ENCODE measurements around the gene PYGB. TPM values are rescaled to one million over a fixed set of nuclear protein-coding genes. Genes with fewer than 3 reads are reported as not detected.
A peak's percentile ranks its signal among the peaks of the same experiment; 100 is the strongest.

The PYGB gene
- polyA plus RNA-seq (2013, experiment 1 of 2), result 31.3 TPM
- polyA plus RNA-seq (2013, experiment 2 of 2), result 32.4 TPM

GRCh38 chr20:25247956-25248785, at the start of gene PYGB:
Gene PYGB, plus strand, starts transcription at chr20:25248085. Its CDS starts 94 bp downstream, at chr20:25248179.
- H3K27me3 ChIP-seq (ENCODE audit: control insufficient read depth in 3 of 3, insufficient read depth in 3 of 3, low read depth in 1 of 3, low read length in 3 of 3), result peaks cover 0 to 13% (median 5%) of the 10 kb centered on the region in 3 experiments
- peak within 1 kb of the TSS; percentile 52 for H2BK12ac ChIP-seq (ENCODE audit: low read length)
- no peak within 1 kb of the TSS for H2BK15ac ChIP-seq (ENCODE audit: low read length)
- peak within 1 kb of the TSS; percentile 86 for H3K14ac ChIP-seq (ENCODE audit: low read length)
- no peak within 1 kb of the TSS for H3K4ac ChIP-seq (ENCODE audit: low read length)
- H3K9ac ChIP-seq (ENCODE audit: low read depth, low read length, poor library complexity), result peak within 1 kb of the TSS; percentile 98
- peaks cover 5% of the 10 kb centered on the region for H3K79me1 ChIP-seq (ENCODE audit: low read depth, low read length)
- H3K4me1 ChIP-seq (ENCODE audit: control insufficient read depth in 2 of 2, insufficient read depth in 1 of 2, low read depth in 1 of 2, low read length in 2 of 2), result peaks cover 19 to 29% of the 10 kb centered on the region in 2 donors
- peak within 1 kb of the TSS; percentile 97 for H2AFZ ChIP-seq (ENCODE audit: low read length)
- no peaks in the 10 kb centered on the region for H3K9me3 ChIP-seq (replicated peaks in 1 of 2; ENCODE audit: control insufficient read depth in 2 of 2, insufficient read depth in 1 of 2, low read depth in 1 of 2, low read length in 2 of 2)
- peak within 1 kb of the TSS; percentile 90 to 91 for H3K4me3 ChIP-seq (ENCODE audit: low read length in 2 of 2)
- peak within 1 kb of the TSS; percentile 20 for H2AK5ac ChIP-seq (ENCODE audit: low read depth, low read length)
- H2BK5ac ChIP-seq (ENCODE audit: low read length), result no peak within 1 kb of the TSS
- peak within 1 kb of the TSS; percentile 94 for H3K27ac ChIP-seq (replicated peaks; ENCODE audit: low read length)
- H3K18ac ChIP-seq (ENCODE audit: low read length), result peak within 1 kb of the TSS; percentile 98
- H3K23ac ChIP-seq (ENCODE audit: low read depth, low read length, poor library complexity), result peak within 1 kb of the TSS; percentile 99
- no CpG with 5 or more reads among the region's 113 CpGs for WGBS, 2 donors (ENCODE audit: extremely low coverage in 2 of 2, insufficient read length in 2 of 2, insufficient replicate concordance in 1 of 2)
- H3K4me2 ChIP-seq (ENCODE audit: insufficient read depth, low read length, poor library complexity, severe bottlenecking), result peak within 1 kb of the TSS; percentile 93
- DNase-seq (ENCODE audit: low spot score), result peak; percentile 82
- H3K36me3 ChIP-seq (replicated peaks in 1 of 2; ENCODE audit: control insufficient read depth in 2 of 2, insufficient read depth in 2 of 2, low read length in 2 of 2), result peaks cover 2 to 24% of the 10 kb centered on the region in 2 donors
- no peak within 1 kb of the TSS for H4K8ac ChIP-seq (ENCODE audit: low read depth, low read length)
- H2BK120ac ChIP-seq (ENCODE audit: low read depth, low read length), result no peak within 1 kb of the TSS
- H4K91ac ChIP-seq (ENCODE audit: low read depth, low read length, poor library complexity), result no peak within 1 kb of the TSS

- Histone ChIP-seq H3K9me3 (replicated peaks in 1 of 2; ENCODE audit: control insufficient read depth in 2 of 2, insufficient read depth in 1 of 2, low read depth in 1 of 2, low read length in 2 of 2) (peaks cover 0 to 16% of the 10 kb centered on the region in 2 donors), H3K27me3 (ENCODE audit: control insufficient read depth in 3 of 3, insufficient read depth in 3 of 3, low read depth in 1 of 3, low read length in 3 of 3) (no peaks in the 10 kb centered on the region), H3K4me3 (ENCODE audit: low read length in 2 of 2) (no peak overlapping the region), H3K4me1 (ENCODE audit: control insufficient read depth in 2 of 2, insufficient read depth in 1 of 2, low read depth in 1 of 2, low read length in 2 of 2) (peaks cover 14 to 15% of the 10 kb centered on the region in 2 donors), H3K14ac (ENCODE audit: low read length) (no peak overlapping the region), H3K36me3 (replicated peaks in 1 of 2; ENCODE audit: control insufficient read depth in 2 of 2, insufficient read depth in 2 of 2, low read length in 2 of 2) (peaks cover 0 to 7% of the 10 kb centered on the region in 2 donors), H3K23ac (ENCODE audit: low read depth, low read length, poor library complexity) (no peak overlapping the region), H3K27ac (replicated peaks; ENCODE audit: low read length) (no peak overlapping the region), H2BK12ac (ENCODE audit: low read length) (no peak overlapping the region), H2BK5ac (ENCODE audit: low read length) (peak overlapping the region; percentile 2), H2AFZ (ENCODE audit: low read length) (no peak overlapping the region), H3K9ac (ENCODE audit: low read depth, low read length, poor library complexity) (peak overlapping the region; percentile 32), H2BK120ac (ENCODE audit: low read depth, low read length) (no peak overlapping the region), H3K4ac (ENCODE audit: low read length) (no peak overlapping the region), H4K8ac (ENCODE audit: low read depth, low read length) (no peak overlapping the region), H2BK15ac (ENCODE audit: low read length) (no peak overlapping the region), H3K79me1 (ENCODE audit: low read depth, low read length) (peaks cover 2% of the 10 kb centered on the region), H3K18ac (ENCODE audit: low read length) (peak overlapping the region; percentile 79), H4K91ac (ENCODE audit: low read depth, low read length, poor library complexity) (no peak overlapping the region), H2AK5ac (ENCODE audit: low read depth, low read length) (no peak overlapping the region), H3K4me2 (ENCODE audit: insufficient read depth, low read length, poor library complexity, severe bottlenecking) (no peak overlapping the region)
- DNase-seq (ENCODE audit: low spot score), result no peak
- no CpG with 5 or more reads among the region's 11 CpGs for WGBS, 2 donors (ENCODE audit: extremely low coverage in 2 of 2, insufficient read length in 2 of 2, insufficient replicate concordance in 1 of 2)
Measured at GRCh38 chr20:25198663-25199383, 49.1 kb upstream of the PYGB start.

- no peak for DNase-seq (ENCODE audit: low spot score)
- Histone ChIP-seq H3K4me3 (ENCODE audit: low read length in 2 of 2) (no peak overlapping the region), H3K27ac (replicated peaks; ENCODE audit: low read length) (no peak overlapping the region), H3K23ac (ENCODE audit: low read depth, low read length, poor library complexity) (no peak overlapping the region), H4K8ac (ENCODE audit: low read depth, low read length) (no peak overlapping the region), H3K4me2 (ENCODE audit: insufficient read depth, low read length, poor library complexity, severe bottlenecking) (no peak overlapping the region), H3K9ac (ENCODE audit: low read depth, low read length, poor library complexity) (no peak overlapping the region), H2BK120ac (ENCODE audit: low read depth, low read length) (no peak overlapping the region), H3K4me1 (ENCODE audit: control insufficient read depth in 2 of 2, insufficient read depth in 1 of 2, low read depth in 1 of 2, low read length in 2 of 2) (peaks cover 14 to 17% of the 10 kb centered on the region in 2 donors), H3K4ac (ENCODE audit: low read length) (no peak overlapping the region), H2BK5ac (ENCODE audit: low read length) (no peak overlapping the region), H3K79me1 (ENCODE audit: low read depth, low read length) (peaks cover 2% of the 10 kb centered on the region), H3K18ac (ENCODE audit: low read length) (no peak overlapping the region), H2BK12ac (ENCODE audit: low read length) (no peak overlapping the region), H2AFZ (ENCODE audit: low read length) (no peak overlapping the region), H3K9me3 (replicated peaks in 1 of 2; ENCODE audit: control insufficient read depth in 2 of 2, insufficient read depth in 1 of 2, low read depth in 1 of 2, low read length in 2 of 2) (peaks cover 0 to 16% of the 10 kb centered on the region in 2 donors), H3K14ac (ENCODE audit: low read length) (no peak overlapping the region), H3K27me3 (ENCODE audit: control insufficient read depth in 3 of 3, insufficient read depth in 3 of 3, low read depth in 1 of 3, low read length in 3 of 3) (no peaks in the 10 kb centered on the region), H2AK5ac (ENCODE audit: low read depth, low read length) (no peak overlapping the region), H4K91ac (ENCODE audit: low read depth, low read length, poor library complexity) (no peak overlapping the region), H2BK15ac (ENCODE audit: low read length) (no peak overlapping the region), H3K36me3 (replicated peaks in 1 of 2; ENCODE audit: control insufficient read depth in 2 of 2, insufficient read depth in 2 of 2, low read length in 2 of 2) (peaks cover 0 to 7% of the 10 kb centered on the region in 2 donors)
- no CpG with 5 or more reads among the region's 5 CpGs for WGBS, 2 donors (ENCODE audit: extremely low coverage in 2 of 2, insufficient read length in 2 of 2, insufficient replicate concordance in 1 of 2)
Measured at GRCh38 chr20:25199473-25200260, 48.2 kb upstream of the PYGB start.

All from neuronal stem cell (in vitro differentiated cells).